HepG2 (cell line): ENCODE data around the gene SNRPD3. TPM values are rescaled to one million over a fixed set of nuclear protein-coding genes. Genes with fewer than 3 reads are reported as not detected.

Experiments
- ARNT ChIP-seq: fragments of 450-650 bp; IDR thresholded peaks from 2 replicates; pipeline ENCODE4 v1.6.1; 2017
- BCLAF1 ChIP-seq: fragments of 450-650 bp; IDR thresholded peaks from 2 replicates; pipeline ENCODE4 v1.6.1; 2017; ENCODE audit warnings: mild to moderate bottlenecking
- ELK4 ChIP-seq: sonication (generic); formaldehyde crosslinking; IDR thresholded peaks from 2 replicates; pipeline ENCODE4 v1.9.0; 2021; ENCODE audit warnings: missing genetic modification reagents, borderline replicate concordance
- EP300 ChIP-seq, 3 experiments: sonication (generic) in 1 of 3; formaldehyde crosslinking in 1 of 3; IDR thresholded peaks; 2 replicates each; pipeline versions ENCODE4 v1.5.1 to v1.6.1; 2011 to 2020; ENCODE audit warnings: low read depth in 2 of 3, low read length in 2 of 3, borderline replicate concordance in 1 of 3, improper control_type of control experiment in 1 of 3, mild to moderate bottlenecking in 1 of 3, missing genetic modification reagents in 1 of 3, moderate library complexity in 1 of 3
- HES4 ChIP-seq: sonication (generic); formaldehyde crosslinking; IDR thresholded peaks from 2 replicates; pipeline ENCODE4 v1.9.0; 2021; ENCODE audit warnings: mild to moderate bottlenecking, missing genetic modification reagents, borderline replicate concordance
- HNRNPL ChIP-seq: fragments of 200-400 bp; formaldehyde crosslinking; IDR thresholded peaks from 2 replicates; pipeline ENCODE4 v1.6.1; 2017; ENCODE audit warnings: mild to moderate bottlenecking, low read depth, low read length
- HOXA3 ChIP-seq: sonication (generic); formaldehyde crosslinking; IDR thresholded peaks from 2 replicates; pipeline ENCODE4 v1.5.0; 2020; ENCODE audit warnings: missing genetic modification reagents
- JARID2 ChIP-seq: sonication (generic); formaldehyde crosslinking; IDR thresholded peaks from 2 replicates; pipeline ENCODE4 v1.8.1; 2023; ENCODE audit warnings: missing genetic modification reagents, inconsistent platforms; ENCODE audit not compliant: insufficient replicate concordance
- KLF16 ChIP-seq, 2 experiments: sonication (generic) in 1 of 2; formaldehyde crosslinking in 1 of 2; IDR thresholded peaks; 2 replicates each; pipeline versions ENCODE4 v1.6.1 to v1.8.0; 2016 to 2023; ENCODE audit warnings: missing genetic modification reagents in 2 of 2, missing compliant biosample characterization in 1 of 2
- MAFK ChIP-seq, 2 experiments: IDR thresholded peaks in 1 of 2; conservative IDR thresholded peaks in 1 of 2; 2 replicates each; pipeline ENCODE4 v1.6.1; 2011; ENCODE audit warnings: improper control_type of control experiment in 2 of 2, low read length in 2 of 2
- NBN ChIP-seq: fragments of 450-650 bp; conservative IDR thresholded peaks from 2 replicates; pipeline ENCODE4 v1.6.1; 2017
- ONECUT2 ChIP-seq: sonication (generic); formaldehyde crosslinking; IDR thresholded peaks from 2 replicates; pipeline ENCODE4 v1.4.0; 2020; ENCODE audit warnings: missing genetic modification reagents
- PHF21A ChIP-seq: sonication (generic); formaldehyde crosslinking; IDR thresholded peaks from 2 replicates; pipeline ENCODE4 v1.5.0; 2020; ENCODE audit warnings: mild to moderate bottlenecking, missing genetic modification reagents
- POGZ ChIP-seq: sonication (generic); formaldehyde crosslinking; IDR thresholded peaks from 2 replicates; pipeline ENCODE4 v1.4.0; 2020; ENCODE audit warnings: mild to moderate bottlenecking, missing genetic modification reagents
- SAFB2 ChIP-seq: sonication (generic); formaldehyde crosslinking; IDR thresholded peaks from 2 replicates; pipeline ENCODE4 v1.5.1; 2020; ENCODE audit warnings: missing genetic modification reagents, low read depth, mild to moderate bottlenecking, borderline replicate concordance
- THAP11 ChIP-seq: IDR thresholded peaks from 2 replicates; pipeline ENCODE4 v1.6.1; 2016; ENCODE audit warnings: missing biosample characterization, missing genetic modification reagents
- TSC22D2 ChIP-seq: sonication (generic); formaldehyde crosslinking; IDR thresholded peaks from 2 replicates; pipeline ENCODE4 v1.5.1; 2020; ENCODE audit warnings: missing genetic modification reagents, mild to moderate bottlenecking, borderline replicate concordance
- U2AF1 ChIP-seq: fragments of 200-400 bp; formaldehyde crosslinking; optimal IDR thresholded peaks from 2 replicates; pipeline ENCODE3; 2017; ENCODE audit warnings: mild to moderate bottlenecking, low read depth, low read length
- ZBTB14 ChIP-seq: sonication (generic); formaldehyde crosslinking; IDR thresholded peaks from 2 replicates; pipeline ENCODE4 v1.4.0; 2020; ENCODE audit warnings: missing genetic modification reagents
- ZNF10 ChIP-seq: sonication (generic); formaldehyde crosslinking; IDR thresholded peaks from 2 replicates; pipeline ENCODE4 v1.4.0; 2020; ENCODE audit warnings: mild to moderate bottlenecking, low read depth, missing genetic modification reagents, borderline replicate concordance
- ZNF101 ChIP-seq: sonication (generic); formaldehyde crosslinking; IDR thresholded peaks from 2 replicates; pipeline ENCODE4 v1.4.0; 2020; ENCODE audit warnings: mild to moderate bottlenecking, low read depth, missing genetic modification reagents, borderline replicate concordance
- ZNF33B ChIP-seq: sonication (generic); formaldehyde crosslinking; IDR thresholded peaks from 2 replicates; pipeline ENCODE4 v1.5.1; 2020; ENCODE audit warnings: mild to moderate bottlenecking, missing genetic modification reagents
- ZNF367 ChIP-seq: sonication (generic); formaldehyde crosslinking; IDR thresholded peaks from 2 replicates; pipeline ENCODE4 v1.4.0; 2020; ENCODE audit warnings: missing genetic modification reagents, borderline replicate concordance
- ZNF678 ChIP-seq: sonication (generic); formaldehyde crosslinking; IDR thresholded peaks from 2 replicates; pipeline ENCODE4 v1.4.0; 2020; ENCODE audit warnings: mild to moderate bottlenecking, missing genetic modification reagents
- ZSCAN31 ChIP-seq: sonication (generic); formaldehyde crosslinking; IDR thresholded peaks from 2 replicates; pipeline ENCODE4 v1.5.0; 2020; ENCODE audit warnings: low read depth, mild to moderate bottlenecking, missing genetic modification reagents
- ZZZ3 ChIP-seq: sonication (generic); formaldehyde crosslinking; IDR thresholded peaks from 2 replicates; pipeline ENCODE4 v1.4.0; 2020; ENCODE audit warnings: missing genetic modification reagents, mild to moderate bottlenecking, borderline replicate concordance
- polyA plus RNA-seq, 8 experiments: library from polyadenylated mRNA; depleted of rRNA in 3 of 8; stranded (reverse) in 7 of 8; unstranded in 1 of 8; fragments of >200 nt; fragmentation: Illumina TruSeq in 4 of 8; extraction: Trizol in 4 of 8; gene quantifications; 2 replicates each; pipeline versions ENCODE4 v1.2.1 to v1.2.3, GENCODE V29; 2011 to 2016; ENCODE audit warnings: low read depth in 4 of 8, missing spikeins in 1 of 8, mixed read lengths in 1 of 8; ENCODE audit not compliant: insufficient read depth in 1 of 8
- total RNA-seq, 5 experiments: library from RNA; depleted of rRNA; stranded (reverse); fragments of >200 nt; fragmentation: Illumina TruSeq; extraction: Trizol; gene quantifications; 2 replicates each; pipeline ENCODE4 v1.2.3, GENCODE V29; 2016; ENCODE audit warnings: low read depth in 1 of 5

SNRPD3 gene
- total and polyA plus RNA-seq, 2 of the 13 experiments (the other 11 are each of a cell fraction or from before 2014, with no cell fraction given), result 110 to 209 TPM

- no peak for TF ChIP-seq BCLAF1
- TF ChIP-seq ELK4 (CRISPR knock-in tag), result no peak
- no peak for TF ChIP-seq EP300 (IDR thresholded peaks at IDR 0.05; ENCODE audit: low read depth in 2 of 2, low read length in 2 of 2)
- no peak; the same call in 1 of the 2 replicates for TF ChIP-seq EP300 (CRISPR knock-in tag; IDR thresholded peaks at IDR 0.05; ENCODE audit: borderline replicate concordance)
- TF ChIP-seq ZSCAN31, result peak; percentile 37; the same call in 1 of the 2 replicates
- TF ChIP-seq PHF21A, result peak; percentile 98
- no peak for TF ChIP-seq ZBTB14 (CRISPR knock-in tag)
- TF ChIP-seq JARID2 (CRISPR knock-in tag), result no peak
- TF ChIP-seq HOXA3, result peak; percentile 73
- no peak for TF ChIP-seq POGZ (CRISPR knock-in tag)
- no peak for TF ChIP-seq SAFB2
- TF ChIP-seq HES4 (CRISPR knock-in tag), result no peak
- TF ChIP-seq ZNF678 (CRISPR knock-in tag), result no peak
- no peak for TF ChIP-seq MAFK (conservative IDR thresholded peaks at IDR 0.05 in 1 of 2, IDR thresholded peaks at IDR 0.05 in 1 of 2; ENCODE audit: low read length in 2 of 2)
- TF ChIP-seq TSC22D2 (CRISPR knock-in tag), result no peak
- no peak for TF ChIP-seq ONECUT2 (CRISPR knock-in tag)
- no peak for TF ChIP-seq ZNF367 (CRISPR knock-in tag)
- peak; percentile 86 for TF ChIP-seq HNRNPL
- no peak for TF ChIP-seq ZNF10 (CRISPR knock-in tag)
- TF ChIP-seq ZNF101 (CRISPR knock-in tag), result no peak
- no peak for TF ChIP-seq ZNF33B (CRISPR knock-in tag)
- TF ChIP-seq ARNT, result no peak
- TF ChIP-seq U2AF1, result no peak
- TF ChIP-seq THAP11 (CRISPR knock-in tag), result no peak
- peak in 1 of 2 experiments; percentile 45; a peak in 1 of 4 replicates for TF ChIP-seq KLF16 (CRISPR knock-in tag; IDR thresholded peaks at IDR 0.05)
- no peak for TF ChIP-seq NBN
- no peak for TF ChIP-seq ZZZ3 (CRISPR knock-in tag)
These were observed 38.2 kb downstream of the SNRPD3 start (continued) for GRCh38 chr22:24593836-24594568.
